Cerebellar nuclear complex (tissue), 1 donor: ENCODE data around the gene FRY.

Experiments used
- DNase-seq, 2 experiments: peaks; one replicate each; lab custom pipeline; 2025; lab: John Stamatoyannopoulos, UW

FRY gene

DNA sequence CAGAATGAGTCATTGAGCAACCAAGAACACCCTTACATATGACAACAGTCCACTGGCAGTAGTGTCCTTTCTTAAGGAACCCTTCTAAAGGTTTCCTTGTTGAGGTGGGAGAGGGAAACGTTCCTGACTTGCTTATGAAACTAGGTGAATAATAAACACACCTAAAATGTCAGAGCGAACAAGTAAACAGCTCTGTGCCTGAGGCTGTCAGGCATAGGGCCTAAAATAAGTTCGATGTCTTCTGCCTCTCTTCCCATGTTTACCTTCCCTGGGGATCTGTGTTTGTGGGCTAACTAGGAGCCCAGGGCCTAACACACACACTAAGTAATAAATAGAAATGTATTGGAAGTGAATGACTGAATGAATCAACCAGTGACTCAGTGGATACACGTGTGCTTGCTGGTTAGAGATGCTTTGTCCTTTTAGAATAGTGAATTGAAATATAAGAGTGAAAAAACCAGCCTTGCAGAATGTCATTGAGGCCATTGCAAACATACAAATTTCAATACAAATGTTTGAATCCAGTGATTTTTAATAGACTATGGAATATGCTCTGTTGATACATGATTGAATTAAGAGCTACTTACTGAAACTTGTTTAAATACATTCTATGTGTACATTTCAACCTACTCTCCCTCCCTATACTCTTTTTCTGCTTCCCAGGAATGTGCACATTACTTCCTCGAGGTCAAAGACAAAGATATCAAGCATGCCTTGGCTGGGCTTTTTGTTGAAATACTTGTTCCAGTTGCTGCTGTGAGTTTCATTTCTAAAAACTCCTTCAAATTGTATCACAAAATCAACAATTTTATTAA is 102.9 kb downstream of the FRY start:
- no peak for DNase-seq

GRCh38 chr13:32135056-32135390 is 103.4 kb downstream of the FRY start:
- no peak for DNase-seq

- DNase-seq, result no peak
Observed at GRCh38 chr13:32135655-32136054, 104.1 kb downstream of the FRY start.

- DNase-seq, result no peak
Observed at GRCh38 chr13:32136061-32136460, 104.5 kb downstream of the FRY start.

DNA sequence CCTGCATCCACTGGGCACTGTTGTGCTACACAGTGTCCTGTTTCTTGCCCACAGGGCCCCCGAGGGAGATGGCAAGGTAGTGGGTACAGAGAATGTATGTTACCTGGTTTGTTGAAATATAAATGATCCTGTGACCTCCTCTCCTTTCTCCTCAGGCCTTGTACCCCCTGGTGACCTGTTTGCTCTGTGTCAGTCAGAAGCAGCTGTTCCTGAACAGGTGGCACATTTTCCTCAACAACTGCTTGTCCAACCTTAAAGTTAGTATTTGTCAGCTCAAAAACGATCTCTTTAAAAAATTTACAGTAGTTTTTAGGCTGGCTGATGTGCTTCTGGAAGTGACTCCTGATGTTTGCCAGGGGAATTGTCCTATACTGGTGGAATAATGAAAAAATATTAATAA is 105.1 kb downstream of the FRY start:
- no peak for DNase-seq

GRCh38 chr13:32139251-32139650 is 107.7 kb downstream of the FRY start:
- no peak for DNase-seq

DNA sequence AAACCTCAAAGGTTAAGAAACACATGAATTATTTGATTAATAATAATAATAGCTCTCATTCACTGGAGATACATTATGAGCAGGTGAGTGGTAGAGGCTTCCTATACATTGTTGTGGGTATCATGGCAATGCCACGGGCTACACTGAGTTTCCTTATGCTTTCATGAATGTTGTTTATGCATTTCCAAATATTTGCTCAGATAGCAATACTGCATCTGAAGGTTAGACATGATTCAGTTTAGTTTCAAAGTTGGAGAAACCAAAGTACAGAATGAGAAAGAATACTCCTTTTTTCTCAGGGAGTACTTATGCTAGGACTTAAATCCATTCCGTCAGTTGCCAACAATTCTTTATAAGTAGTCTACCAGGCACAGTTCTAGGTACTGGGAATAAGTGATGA is 108.5 kb downstream of the FRY start:
- no peak for DNase-seq

DNA sequence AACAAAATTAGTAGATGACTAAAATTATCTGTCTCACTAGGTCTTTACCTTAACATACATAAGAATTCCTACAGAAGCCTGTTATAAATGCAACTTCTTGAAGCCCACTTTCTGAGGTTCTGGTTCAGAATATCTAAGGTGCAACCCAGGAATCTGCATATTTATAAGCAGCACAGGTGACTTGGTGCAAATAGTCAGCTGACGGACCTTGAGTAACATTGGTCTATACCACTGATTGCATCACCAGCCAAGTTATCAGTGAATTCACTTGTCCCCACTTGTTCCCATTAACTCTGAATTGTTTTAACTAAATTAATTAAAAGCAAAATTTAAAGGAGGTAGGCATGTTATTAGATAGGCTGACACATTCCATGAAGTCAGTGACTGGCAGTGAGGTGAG is 109.9 kb downstream of the FRY start:
- no peak for DNase-seq

- no peak for DNase-seq
Observed at GRCh38 chr13:32142115-32142514, 110.5 kb downstream of the FRY start.

GRCh38 chr13:32142956-32143375 is 111.4 kb downstream of the FRY start:
- DNase-seq, result no peak

DNA sequence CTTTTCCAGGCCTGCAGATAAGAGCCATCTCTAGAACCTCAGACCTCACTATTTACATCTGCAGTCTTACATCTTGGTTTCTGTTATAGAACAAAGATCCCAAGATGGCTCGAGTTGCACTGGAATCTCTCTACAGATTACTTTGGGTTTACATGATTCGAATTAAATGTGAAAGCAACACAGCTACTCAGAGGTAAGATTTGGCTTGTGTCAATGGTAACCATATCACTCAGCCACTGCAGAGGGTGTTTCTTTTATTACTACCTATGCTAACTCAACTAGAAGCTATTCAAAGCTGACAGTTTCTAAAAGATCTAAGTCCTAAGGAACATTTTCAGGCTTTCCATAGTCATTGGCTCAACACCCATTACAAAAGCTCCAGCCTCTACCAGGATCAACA is 115.6 kb downstream of the FRY start:
- DNase-seq, result no peak

DNA sequence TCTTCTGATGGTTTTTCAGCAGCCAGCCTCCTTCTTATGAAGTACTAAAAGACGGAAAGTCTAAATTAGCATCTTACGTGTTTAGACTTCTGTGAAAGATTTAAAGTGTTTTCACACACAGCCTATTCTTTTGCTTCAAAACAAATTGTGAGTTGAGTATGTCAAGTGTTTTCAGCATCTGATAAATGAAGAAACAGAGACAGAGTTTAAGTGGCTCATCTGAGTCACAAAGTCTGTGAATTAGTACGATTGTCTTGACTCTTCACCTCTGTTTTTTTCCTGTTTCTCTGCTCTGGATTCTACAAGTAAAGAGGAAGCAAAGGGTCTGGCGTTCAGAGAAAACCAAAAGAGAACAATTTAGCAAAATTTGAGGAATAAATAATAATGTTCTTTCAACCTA is 116.4 kb downstream of the FRY start:
- DNase-seq, result no peak

GRCh38 chr13:32150239-32150638 is 118.7 kb downstream of the FRY start:
- DNase-seq, result no peak

DNA sequence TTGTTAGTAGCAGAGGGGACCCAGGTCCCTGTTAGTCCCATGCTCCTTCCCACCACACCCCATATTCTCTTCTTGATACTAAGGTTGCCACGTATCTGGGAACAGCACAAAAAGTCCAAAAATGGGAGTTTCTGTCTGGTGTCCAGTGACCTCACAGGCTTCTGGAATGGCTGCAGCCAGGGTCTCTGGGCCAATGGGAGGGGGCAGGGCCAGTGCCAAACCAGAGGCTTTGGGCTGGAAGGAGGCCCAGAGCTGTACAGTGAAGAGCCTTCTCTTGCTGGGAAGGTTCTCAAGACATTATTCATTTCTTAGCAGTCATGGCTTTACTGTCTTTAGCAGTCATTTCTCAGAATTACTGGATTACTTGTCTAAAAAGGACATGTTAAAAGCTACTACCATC is 119.2 kb downstream of the FRY start:
- DNase-seq, result no peak

- no peak for DNase-seq
Observed at GRCh38 chr13:32151240-32151639, 119.7 kb downstream of the FRY start.

GRCh38 chr13:32153056-32153455 is 121.5 kb downstream of the FRY start:
- DNase-seq, result no peak

GRCh38 chr13:32159137-32159869 is 127.7 kb downstream of the FRY start:
- no peak for DNase-seq

GRCh38 chr13:32162395-32163005 is 130.9 kb downstream of the FRY start:
- no peak for DNase-seq

DNA sequence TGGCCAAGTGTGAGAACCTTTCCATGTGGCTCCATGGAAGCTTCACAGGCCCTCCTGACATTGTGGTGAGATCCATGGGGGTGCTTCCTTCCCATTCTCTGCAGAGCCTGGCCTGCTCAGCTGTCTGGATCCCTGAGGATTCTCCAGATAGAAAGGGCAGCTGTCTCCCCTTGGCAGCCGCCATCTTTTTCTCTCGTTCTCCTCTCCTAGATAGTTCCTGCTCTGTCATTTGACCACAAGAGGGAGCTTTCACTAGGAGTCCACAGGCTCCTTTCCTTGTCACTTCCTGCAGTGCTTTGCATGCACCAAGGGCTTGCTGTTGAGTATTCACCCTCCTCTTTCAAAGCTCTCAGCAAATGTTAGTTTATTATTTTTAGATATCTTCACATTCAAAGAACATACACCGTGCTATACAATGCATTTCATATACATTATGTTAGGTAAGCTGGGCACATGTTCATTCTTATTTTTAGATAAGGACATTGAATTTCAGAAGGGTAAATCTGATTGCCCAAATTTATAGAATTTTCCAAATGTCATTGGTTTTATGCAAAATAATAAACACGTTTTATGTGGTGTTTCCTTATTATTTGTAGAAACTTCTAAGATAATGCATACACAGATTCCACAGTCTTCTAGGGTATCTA is 133.2 kb downstream of the FRY start:
- DNase-seq, result no peak

DNA sequence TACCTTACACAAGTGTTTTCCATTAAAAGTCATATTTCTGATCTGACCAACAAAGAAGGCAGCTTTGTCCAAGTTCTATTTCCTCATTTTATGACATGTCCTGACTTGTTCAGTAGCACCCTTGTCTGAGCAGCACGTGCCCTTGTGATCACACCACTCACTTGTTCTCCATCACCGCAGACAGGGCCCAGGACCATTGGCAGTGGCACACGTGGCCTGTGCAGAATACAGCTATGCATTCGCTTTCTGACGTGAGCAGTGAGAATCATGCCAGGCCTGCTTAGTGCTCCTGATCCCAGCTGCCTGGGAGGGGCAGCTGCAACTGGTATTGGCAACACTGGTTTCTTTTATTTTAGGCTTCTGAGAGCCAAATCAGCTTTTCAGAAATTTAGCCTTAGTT is 134.2 kb downstream of the FRY start:
- no peak for DNase-seq

DNA sequence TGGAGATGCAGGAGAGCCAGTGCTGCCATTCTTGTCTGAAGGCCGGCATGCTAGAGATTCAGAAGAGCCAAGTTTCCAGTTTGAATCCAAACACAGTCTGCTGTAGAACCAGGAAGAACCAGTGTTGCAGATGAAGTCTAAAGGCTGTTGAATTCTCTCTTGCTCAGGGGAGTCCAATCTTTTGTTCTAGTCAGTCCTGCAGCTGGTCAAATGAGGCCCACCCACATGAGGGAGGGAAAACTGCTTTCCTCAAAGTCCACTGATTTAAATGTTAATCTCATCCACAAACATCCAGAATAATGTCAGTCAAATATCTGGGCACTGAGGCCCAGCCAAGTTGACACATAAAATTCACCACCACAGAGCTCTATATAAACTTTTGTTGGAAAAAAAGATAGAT is 136.6 kb downstream of the FRY start:
- DNase-seq, result no peak

DNA sequence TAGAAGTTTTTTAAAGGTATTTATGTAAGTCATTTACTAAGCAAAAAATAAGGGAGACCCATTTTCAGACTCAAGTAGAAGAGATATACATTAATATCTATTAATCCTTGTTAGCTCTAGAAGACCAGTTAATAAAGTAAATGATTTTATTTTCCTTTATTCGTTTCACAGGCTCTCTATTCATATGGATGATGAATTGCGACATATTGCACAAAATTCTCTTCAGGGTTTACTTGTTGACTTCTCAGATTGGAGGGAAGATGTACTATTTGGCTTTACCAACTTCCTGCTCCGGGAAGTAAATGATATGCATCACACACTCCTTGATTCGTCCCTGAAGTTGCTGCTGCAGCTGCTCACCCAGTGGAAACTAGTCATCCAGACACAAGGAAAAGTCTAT is 139.3 kb downstream of the FRY start:
- DNase-seq, result no peak

GRCh38 chr13:32173881-32174280 is 142.3 kb downstream of the FRY start:
- no peak for DNase-seq
